RWPE2 (cell line): ENCODE measurements around the gene COL9A2.

Source experiments
- ATAC-seq: fragments of 200-7000 bp; cut with Tn5 transposase; 3 replicates; pipeline ENCODE4 v1.9.1; 2021; ENCODE audit warnings: low read depth
- DNase-seq: peaks from one replicate; pipeline ENCODE4 v3.0.0-alpha.2; 2020; ENCODE audit warnings: low spot score
- H3K27ac ChIP-seq: fragments of 450-650 bp; 2 replicates; pipeline ENCODE4 v1.5.1; 2017; ENCODE audit warnings: mild to moderate bottlenecking; ENCODE audit not compliant: poor library complexity, severe bottlenecking
- H3K27me3 ChIP-seq: fragments of 250-450 bp; sonication (Bioruptor Pico); 2 replicates; pipeline ENCODE4 v1.5.1; 2021; ENCODE audit warnings: mild to moderate bottlenecking, moderate library complexity; ENCODE audit not compliant: insufficient read depth, poor library complexity, severe bottlenecking
- H3K36me3 ChIP-seq: fragments of 250-450 bp; sonication (Bioruptor Pico); 2 replicates; pipeline ENCODE4 v1.5.1; 2020; ENCODE audit warnings: low read depth, mild to moderate bottlenecking, moderate library complexity
- H3K4me1 ChIP-seq: fragments of 250-450 bp; sonication (Bioruptor Pico); 2 replicates; pipeline ENCODE4 v1.5.1; 2021; ENCODE audit warnings: mild to moderate bottlenecking, moderate library complexity; ENCODE audit not compliant: insufficient read depth, poor library complexity, severe bottlenecking
- H3K4me3 ChIP-seq: fragments of 250-450 bp; sonication (Bioruptor Pico); 2 replicates; pipeline ENCODE4 v1.5.1; 2021; ENCODE audit warnings: mild to moderate bottlenecking, moderate library complexity; ENCODE audit not compliant: severe bottlenecking
- H3K9me3 ChIP-seq: fragments of 250-450 bp; sonication (Bioruptor Pico); 2 replicates; pipeline ENCODE4 v1.5.1; 2021; ENCODE audit warnings: mild to moderate bottlenecking, moderate library complexity; ENCODE audit not compliant: severe bottlenecking
- CTCF ChIP-seq: fragments of 450-650 bp; IDR thresholded peaks from one replicate; pipeline ENCODE4 v1.5.1; 2017; ENCODE audit warnings: mild to moderate bottlenecking, moderate library complexity; ENCODE audit not compliant: poor library complexity, severe bottlenecking

Gene COL9A2

GRCh38 chr1:40312238-40313205 is 4.6 kb downstream of the COL9A2 start:
- no peak for ATAC-seq

GRCh38 chr1:40311692-40312091 is 5.4 kb downstream of the COL9A2 start:
- ATAC-seq (no peak), DNase-seq (no peak)
- H3K4me3 ChIP-seq = no peak overlapping the region
- no peaks in the 10 kb centered on the region for H3K9me3 ChIP-seq
- peaks cover 14% of the 10 kb centered on the region for H3K27me3 ChIP-seq
- no peaks in the 10 kb centered on the region for H3K4me1 ChIP-seq
- H3K27ac ChIP-seq = no peak overlapping the region
- TF ChIP-seq CTCF = no peak
- no peaks in the 10 kb centered on the region for H3K36me3 ChIP-seq

More at GRCh38 chr1:40312238-40313205, 4.6 kb downstream of the COL9A2 start:
- H3K9me3 ChIP-seq = no peaks in the 10 kb centered on the region
- peaks cover 22% of the 10 kb centered on the region for H3K27me3 ChIP-seq
- no peak for DNase-seq
- no peaks in the 10 kb centered on the region for H3K4me1 ChIP-seq
- H3K4me3 ChIP-seq = no peak overlapping the region
- no peaks in the 10 kb centered on the region for H3K36me3 ChIP-seq
- H3K27ac ChIP-seq = no peak overlapping the region
- no peak for TF ChIP-seq CTCF

GRCh38 chr1:40310983-40311642 is 6.0 kb downstream of the COL9A2 start:
- H3K4me1 ChIP-seq = no peaks in the 10 kb centered on the region
- H3K27ac ChIP-seq = no peak overlapping the region
- no peaks in the 10 kb centered on the region for H3K9me3 ChIP-seq
- no peak for TF ChIP-seq CTCF
- peaks cover 8% of the 10 kb centered on the region for H3K27me3 ChIP-seq
- DNase-seq (no peak), ATAC-seq (no peak)
- H3K36me3 ChIP-seq = no peaks in the 10 kb centered on the region
- H3K4me3 ChIP-seq = no peak overlapping the region

GRCh38 chr1:40310129-40310461 is 7.0 kb downstream of the COL9A2 start:
- no peak overlapping the region for H3K27ac ChIP-seq
- ATAC-seq = no peak

More at GRCh38 chr1:40310129-40310461, 7.0 kb downstream of the COL9A2 start:
- Histone ChIP-seq H3K9me3 (no peaks in the 10 kb centered on the region), H3K27me3 (no peaks in the 10 kb centered on the region), H3K36me3 (no peaks in the 10 kb centered on the region), H3K4me3 (no peak overlapping the region), H3K4me1 (no peaks in the 10 kb centered on the region)
- DNase-seq = no peak
- TF ChIP-seq CTCF = no peak
